Prostate gland (tissue), 2 donors: ENCODE results near the gene RRAS2.

Source experiments
- CTCF ChIP-seq, 4 experiments: fragments of 200-600 bp in 2 of 4; fragments of 450-650 bp in 2 of 4; sonication (generic) in 2 of 4; IDR thresholded peaks; 1 replicate in 3 of 4; 2 replicates in 1 of 4; pipeline ENCODE4 v1.5.1; 2016 to 2019; ENCODE audit warnings: antibody characterized with exemption in 4 of 4, mild to moderate bottlenecking in 2 of 4, moderate library complexity in 2 of 4
- POLR2AphosphoS5 ChIP-seq: sonication (generic); formaldehyde crosslinking; IDR thresholded peaks from one replicate; pipeline ENCODE4 v1.6.1; 2017; ENCODE audit warnings: antibody characterized with exemption

GRCh38 chr11:14259186-14259784 is 99.7 kb downstream of the RRAS2 start:
- TF ChIP-seq CTCF (IDR thresholded peaks at IDR 0.05) (no peak), POLR2AphosphoS5 (no peak)
